WTC11 (cell line): Measurements from ENCODE around the gene USH2A. TPM values are rescaled to one million over a fixed set of nuclear protein-coding genes. Genes with fewer than 3 reads are reported as not detected.

Source experiments
- ATAC-seq: fragments of 200-7000 bp; cut with Tn5 transposase; 2 replicates; pipeline ENCODE4 v1.10.0; 2021; ENCODE audit warnings: mild to moderate bottlenecking, moderate library complexity
- CTCF ChIA-PET: fragments of 300-600 bp; sonication (Branson Sonifier 250); formaldehyde crosslinking; loops from one replicate; lab custom pipeline; 2021; ENCODE audit warnings: antibody characterized with exemption; lab: Charles Lee
- POLR2A ChIA-PET: fragments of 350-600 bp; sonication (Branson Sonifier 250); formaldehyde crosslinking; loops from one replicate; lab custom pipeline; 2021; ENCODE audit warnings: antibody characterized with exemption; lab: Charles Lee
- DNase-seq: peaks from one replicate; pipeline ENCODE4 v3.0.0; 2021; ENCODE audit warnings: low spot score
- H3K27ac Mint-ChIP-seq: 2 replicates; pipeline ENCODE4 v1.8.0; 2021; ENCODE audit warnings: mixed read lengths
- H3K27me3 Mint-ChIP-seq: 2 replicates; pipeline ENCODE4 v1.8.0; 2021; ENCODE audit warnings: low read depth, mild to moderate bottlenecking, moderate library complexity, mixed read lengths
- H3K36me3 Mint-ChIP-seq: 2 replicates; pipeline ENCODE4 v1.8.0; 2021; ENCODE audit warnings: mixed read lengths
- H3K4me1 Mint-ChIP-seq: 2 replicates; pipeline ENCODE4 v1.8.0; 2022; ENCODE audit warnings: mixed read lengths
- H3K4me3 Mint-ChIP-seq: 2 replicates; pipeline ENCODE4 v1.8.0; 2021; ENCODE audit warnings: mild to moderate bottlenecking, moderate library complexity, mixed read lengths
- H3K9me3 Mint-ChIP-seq: 2 replicates; pipeline ENCODE4 v1.8.0; 2021; ENCODE audit warnings: mixed read lengths
- ATF2 ChIP-seq: sonication (generic); formaldehyde crosslinking; IDR thresholded peaks from 2 replicates; pipeline ENCODE4 v1.8.1; 2022; ENCODE audit warnings: low read depth, missing genetic modification reagents, borderline replicate concordance
- CREB1 ChIP-seq: sonication (generic); formaldehyde crosslinking; IDR thresholded peaks from 2 replicates; pipeline ENCODE4 v1.8.0; 2023; ENCODE audit warnings: mild to moderate bottlenecking, missing genetic modification reagents
- FOXK1 ChIP-seq: sonication (generic); formaldehyde crosslinking; IDR thresholded peaks from 2 replicates; pipeline ENCODE4 v1.8.0; 2022; ENCODE audit warnings: mild to moderate bottlenecking, moderate library complexity, missing genetic modification reagents
- GRHL2 ChIP-seq: fragments of 250-450 bp; sonication (Bioruptor Pico); IDR thresholded peaks from 2 replicates; pipeline ENCODE4 v1.8.0; 2022; ENCODE audit warnings: mild to moderate bottlenecking, moderate library complexity; ENCODE audit not compliant: insufficient replicate concordance, severe bottlenecking
- IRF2 ChIP-seq: sonication (generic); formaldehyde crosslinking; IDR thresholded peaks from 2 replicates; pipeline ENCODE4 v1.8.0; 2022; ENCODE audit warnings: low read depth, missing genetic modification reagents, borderline replicate concordance
- JUN ChIP-seq: sonication (generic); formaldehyde crosslinking; IDR thresholded peaks from 2 replicates; pipeline ENCODE4 v1.8.0; 2023; ENCODE audit warnings: mild to moderate bottlenecking, missing genetic modification reagents
- MXD4 ChIP-seq: fragments of 250-450 bp; sonication (Bioruptor Pico); IDR thresholded peaks from 2 replicates; pipeline ENCODE4 v1.8.0; 2021; ENCODE audit warnings: mild to moderate bottlenecking, moderate library complexity, borderline replicate concordance
- NR2C2 ChIP-seq: sonication (generic); formaldehyde crosslinking; IDR thresholded peaks from 2 replicates; pipeline ENCODE4 v1.8.0; 2022; ENCODE audit warnings: mild to moderate bottlenecking, missing genetic modification reagents
- PRDM15 ChIP-seq: sonication (generic); formaldehyde crosslinking; IDR thresholded peaks from 2 replicates; pipeline ENCODE4 v1.8.0; 2022; ENCODE audit warnings: missing genetic modification reagents
- ZMAT4 ChIP-seq: fragments of 250-450 bp; sonication (Bioruptor Pico); IDR thresholded peaks from 2 replicates; pipeline ENCODE4 v1.9.0; 2021; ENCODE audit warnings: mild to moderate bottlenecking
- ZNF219 ChIP-seq: sonication (generic); formaldehyde crosslinking; IDR thresholded peaks from 2 replicates; pipeline ENCODE4 v1.8.0; 2023; ENCODE audit warnings: missing genetic modification reagents, mild to moderate bottlenecking, borderline replicate concordance
- ZNF671 ChIP-seq: fragments of 250-450 bp; sonication (Bioruptor Pico); IDR thresholded peaks from 2 replicates; pipeline ENCODE4 v1.8.0; 2021; ENCODE audit warnings: mild to moderate bottlenecking
- total RNA-seq: library from RNA; stranded (reverse); gene quantifications from 3 replicates; pipeline ENCODE4 v1.2.3, GENCODE V29; 2021
- TF ChIP-seq, protein P1 (sequence below): sonication (generic); formaldehyde crosslinking; IDR thresholded peaks from 2 replicates; pipeline ENCODE4 v1.8.0; 2022; ENCODE audit warnings: mild to moderate bottlenecking, missing genetic modification reagents
- TF ChIP-seq, protein P2 (sequence below): fragments of 200-600 bp; IDR thresholded peaks from 2 replicates; pipeline ENCODE4 v1.8.0; 2022; ENCODE audit warnings: antibody characterized with exemption
- TF ChIP-seq, protein P3 (sequence below): sonication (generic); formaldehyde crosslinking; IDR thresholded peaks from 2 replicates; pipeline ENCODE4 v1.8.0; 2022; ENCODE audit warnings: mild to moderate bottlenecking, missing genetic modification reagents
- TF ChIP-seq, protein P4 (sequence below): sonication (generic); formaldehyde crosslinking; IDR thresholded peaks from 2 replicates; pipeline ENCODE4 v1.8.0; 2023; ENCODE audit warnings: missing genetic modification reagents

USH2A gene
- total RNA-seq, 1 experiment from 2014 or later: 0.37 TPM

DNA sequence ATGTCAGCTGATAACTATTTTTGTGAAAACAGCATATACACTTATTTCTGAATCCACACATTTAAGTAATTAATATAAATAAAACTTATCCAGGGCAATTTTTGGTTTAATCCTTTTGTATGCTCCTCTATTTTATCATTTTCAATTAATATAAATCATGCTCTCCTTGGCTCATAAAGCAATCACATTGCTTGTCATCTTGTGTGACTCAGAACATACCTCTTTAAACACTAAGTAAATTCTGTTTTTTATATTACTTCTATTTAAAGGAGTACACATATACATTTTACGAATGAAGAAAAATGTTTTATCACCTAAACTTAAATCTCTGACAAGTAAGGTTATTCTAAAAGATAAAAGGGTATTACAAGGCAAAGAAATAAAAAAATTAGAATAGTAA is 175.3 kb downstream of the USH2A start:
- TF ChIP-seq, protein P1, sequence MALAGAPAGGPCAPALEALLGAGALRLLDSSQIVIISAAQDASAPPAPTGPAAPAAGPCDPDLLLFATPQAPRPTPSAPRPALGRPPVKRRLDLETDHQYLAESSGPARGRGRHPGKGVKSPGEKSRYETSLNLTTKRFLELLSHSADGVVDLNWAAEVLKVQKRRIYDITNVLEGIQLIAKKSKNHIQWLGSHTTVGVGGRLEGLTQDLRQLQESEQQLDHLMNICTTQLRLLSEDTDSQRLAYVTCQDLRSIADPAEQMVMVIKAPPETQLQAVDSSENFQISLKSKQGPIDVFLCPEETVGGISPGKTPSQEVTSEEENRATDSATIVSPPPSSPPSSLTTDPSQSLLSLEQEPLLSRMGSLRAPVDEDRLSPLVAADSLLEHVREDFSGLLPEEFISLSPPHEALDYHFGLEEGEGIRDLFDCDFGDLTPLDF (CRISPR knock-in tag): no peak
- TF ChIP-seq ATF2 (CRISPR knock-in tag): no peak
- no peak for TF ChIP-seq PRDM15 (CRISPR knock-in tag)
- no peak for TF ChIP-seq CREB1
- no peak for TF ChIP-seq ZNF219
- no peak for TF ChIP-seq ZMAT4 (CRISPR knock-in tag)
- no peak for TF ChIP-seq FOXK1 (CRISPR knock-in tag)
- TF ChIP-seq, protein P2, sequence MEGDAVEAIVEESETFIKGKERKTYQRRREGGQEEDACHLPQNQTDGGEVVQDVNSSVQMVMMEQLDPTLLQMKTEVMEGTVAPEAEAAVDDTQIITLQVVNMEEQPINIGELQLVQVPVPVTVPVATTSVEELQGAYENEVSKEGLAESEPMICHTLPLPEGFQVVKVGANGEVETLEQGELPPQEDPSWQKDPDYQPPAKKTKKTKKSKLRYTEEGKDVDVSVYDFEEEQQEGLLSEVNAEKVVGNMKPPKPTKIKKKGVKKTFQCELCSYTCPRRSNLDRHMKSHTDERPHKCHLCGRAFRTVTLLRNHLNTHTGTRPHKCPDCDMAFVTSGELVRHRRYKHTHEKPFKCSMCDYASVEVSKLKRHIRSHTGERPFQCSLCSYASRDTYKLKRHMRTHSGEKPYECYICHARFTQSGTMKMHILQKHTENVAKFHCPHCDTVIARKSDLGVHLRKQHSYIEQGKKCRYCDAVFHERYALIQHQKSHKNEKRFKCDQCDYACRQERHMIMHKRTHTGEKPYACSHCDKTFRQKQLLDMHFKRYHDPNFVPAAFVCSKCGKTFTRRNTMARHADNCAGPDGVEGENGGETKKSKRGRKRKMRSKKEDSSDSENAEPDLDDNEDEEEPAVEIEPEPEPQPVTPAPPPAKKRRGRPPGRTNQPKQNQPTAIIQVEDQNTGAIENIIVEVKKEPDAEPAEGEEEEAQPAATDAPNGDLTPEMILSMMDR: no peak
- no peak for TF ChIP-seq JUN (CRISPR knock-in tag)
- TF ChIP-seq, protein P3, sequence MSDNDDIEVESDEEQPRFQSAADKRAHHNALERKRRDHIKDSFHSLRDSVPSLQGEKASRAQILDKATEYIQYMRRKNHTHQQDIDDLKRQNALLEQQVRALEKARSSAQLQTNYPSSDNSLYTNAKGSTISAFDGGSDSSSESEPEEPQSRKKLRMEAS (CRISPR knock-in tag): no peak
- TF ChIP-seq IRF2 (CRISPR knock-in tag): no peak
- no peak for TF ChIP-seq NR2C2 (CRISPR knock-in tag)
- TF ChIP-seq, protein P4, sequence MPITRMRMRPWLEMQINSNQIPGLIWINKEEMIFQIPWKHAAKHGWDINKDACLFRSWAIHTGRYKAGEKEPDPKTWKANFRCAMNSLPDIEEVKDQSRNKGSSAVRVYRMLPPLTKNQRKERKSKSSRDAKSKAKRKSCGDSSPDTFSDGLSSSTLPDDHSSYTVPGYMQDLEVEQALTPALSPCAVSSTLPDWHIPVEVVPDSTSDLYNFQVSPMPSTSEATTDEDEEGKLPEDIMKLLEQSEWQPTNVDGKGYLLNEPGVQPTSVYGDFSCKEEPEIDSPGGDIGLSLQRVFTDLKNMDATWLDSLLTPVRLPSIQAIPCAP (CRISPR knock-in tag): no peak
- TF ChIP-seq ZNF671 (CRISPR knock-in tag): no peak
- no peak for TF ChIP-seq MXD4
- no peak for TF ChIP-seq GRHL2 (CRISPR knock-in tag)
- H3K36me3 Mint-ChIP-seq: no peaks in the 10 kb centered on the region
- H3K4me1 Mint-ChIP-seq: peaks cover 12% of the 10 kb centered on the region
- ATAC-seq (no peak), DNase-seq (no peak)
- no peak overlapping the region for H3K4me3 Mint-ChIP-seq
- no peak overlapping the region for H3K27ac Mint-ChIP-seq
- ChIA-PET CTCF (no interaction called here), POLR2A (no interaction called here)
- H3K27me3 Mint-ChIP-seq: no peaks in the 10 kb centered on the region
- no peaks in the 10 kb centered on the region for H3K9me3 Mint-ChIP-seq
